ENCODE measurements around the gene SLC8A1. TPM values are rescaled to one million over a fixed set of nuclear protein-coding genes. Genes with fewer than 3 reads are reported as not detected.

SLC8A1 gene
- total RNA-seq, 1 experiment from 2014 or later: 1.6 TPM

DNA sequence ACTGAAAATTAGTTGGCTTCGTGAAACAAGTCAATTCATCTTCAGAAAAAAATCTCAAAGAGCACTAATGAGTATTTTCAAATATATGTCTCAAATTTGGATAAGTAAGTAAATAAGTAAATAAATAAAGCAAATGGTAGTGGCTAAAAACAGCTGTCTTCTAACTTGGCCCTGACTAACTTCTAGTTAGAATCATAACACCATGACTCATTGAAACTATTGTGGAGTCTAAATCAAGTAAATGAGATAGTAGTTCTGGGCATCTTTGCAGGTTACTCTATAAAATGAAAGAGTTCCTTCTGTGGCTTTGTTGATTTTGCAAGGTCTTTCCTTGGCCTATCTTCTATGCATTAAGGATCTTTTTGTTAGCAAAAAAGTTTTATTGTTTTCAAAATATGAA lies 110.7 kb downstream of the SLC8A1 start:
- TF ChIP-seq, protein P1, sequence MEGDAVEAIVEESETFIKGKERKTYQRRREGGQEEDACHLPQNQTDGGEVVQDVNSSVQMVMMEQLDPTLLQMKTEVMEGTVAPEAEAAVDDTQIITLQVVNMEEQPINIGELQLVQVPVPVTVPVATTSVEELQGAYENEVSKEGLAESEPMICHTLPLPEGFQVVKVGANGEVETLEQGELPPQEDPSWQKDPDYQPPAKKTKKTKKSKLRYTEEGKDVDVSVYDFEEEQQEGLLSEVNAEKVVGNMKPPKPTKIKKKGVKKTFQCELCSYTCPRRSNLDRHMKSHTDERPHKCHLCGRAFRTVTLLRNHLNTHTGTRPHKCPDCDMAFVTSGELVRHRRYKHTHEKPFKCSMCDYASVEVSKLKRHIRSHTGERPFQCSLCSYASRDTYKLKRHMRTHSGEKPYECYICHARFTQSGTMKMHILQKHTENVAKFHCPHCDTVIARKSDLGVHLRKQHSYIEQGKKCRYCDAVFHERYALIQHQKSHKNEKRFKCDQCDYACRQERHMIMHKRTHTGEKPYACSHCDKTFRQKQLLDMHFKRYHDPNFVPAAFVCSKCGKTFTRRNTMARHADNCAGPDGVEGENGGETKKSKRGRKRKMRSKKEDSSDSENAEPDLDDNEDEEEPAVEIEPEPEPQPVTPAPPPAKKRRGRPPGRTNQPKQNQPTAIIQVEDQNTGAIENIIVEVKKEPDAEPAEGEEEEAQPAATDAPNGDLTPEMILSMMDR (IDR thresholded peaks at IDR 0.05; ENCODE audit: unreplicated experiment): no peak
- no peak for DNase-seq (ENCODE audit: unreplicated experiment)
- Mint-ChIP-seq H3K4me1 (ENCODE audit: insufficient read depth, unreplicated experiment) (peaks cover 6% of the 10 kb centered on the region), H3K9me3 (ENCODE audit: unreplicated experiment) (no peaks in the 10 kb centered on the region), H3K4me3 (ENCODE audit: unreplicated experiment) (no peak overlapping the region), H3K27me3 (ENCODE audit: insufficient read depth, unreplicated experiment) (no peaks in the 10 kb centered on the region), H3K27ac (ENCODE audit: low read depth, unreplicated experiment) (no peak overlapping the region), H3K36me3 (ENCODE audit: insufficient read depth, unreplicated experiment) (no peaks in the 10 kb centered on the region)
- ChIA-PET CTCF (no interaction called here), POLR2A (interaction anchor here (1.0 kb wide), 1 partner anchor 8 kb away, joined by 6 read pairs; no protein-coding TSS in a partner anchor)
- no TSS peak for BruUV-seq (replicated peaks)
- intact Hi-C loops (cut with micrococcal nuclease): no loop called here

DNA sequence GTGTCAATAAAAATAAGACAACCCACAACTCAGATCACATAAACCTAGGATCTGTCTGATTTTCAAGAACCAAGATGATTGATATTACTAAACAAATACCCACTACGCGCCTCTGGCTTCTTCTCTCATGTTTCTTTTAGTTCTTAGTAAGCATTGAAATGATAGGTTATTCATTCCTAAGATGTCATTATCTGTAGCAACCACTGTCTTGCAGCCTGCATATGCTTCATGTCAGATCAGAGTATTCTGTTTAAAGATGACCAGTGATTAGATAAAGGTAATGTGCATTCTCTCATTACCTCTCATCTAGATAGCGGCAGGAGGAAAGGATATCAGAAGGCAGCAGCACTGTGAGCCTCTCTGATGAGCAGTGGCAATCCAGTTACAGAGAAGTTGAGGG lies 112.9 kb downstream of the SLC8A1 start:
- H3K36me3 Mint-ChIP-seq (ENCODE audit: insufficient read depth, unreplicated experiment): no peaks in the 10 kb centered on the region
- H3K4me1 Mint-ChIP-seq (ENCODE audit: insufficient read depth, unreplicated experiment): peaks cover 5% of the 10 kb centered on the region
- no peak overlapping the region for H3K4me3 Mint-ChIP-seq (ENCODE audit: unreplicated experiment)
- H3K27ac Mint-ChIP-seq (ENCODE audit: low read depth, unreplicated experiment): no peak overlapping the region
- ChIA-PET POLR2A (no interaction called here), CTCF (no interaction called here)
- intact Hi-C loops (cut with micrococcal nuclease): no loop called here
- no peaks in the 10 kb centered on the region for H3K9me3 Mint-ChIP-seq (ENCODE audit: unreplicated experiment)
- TF ChIP-seq, protein P1 (IDR thresholded peaks at IDR 0.05; ENCODE audit: unreplicated experiment): no peak
- H3K27me3 Mint-ChIP-seq (ENCODE audit: insufficient read depth, unreplicated experiment): no peaks in the 10 kb centered on the region
- BruUV-seq (replicated peaks): no TSS peak
- DNase-seq (ENCODE audit: unreplicated experiment): no peak

DNA sequence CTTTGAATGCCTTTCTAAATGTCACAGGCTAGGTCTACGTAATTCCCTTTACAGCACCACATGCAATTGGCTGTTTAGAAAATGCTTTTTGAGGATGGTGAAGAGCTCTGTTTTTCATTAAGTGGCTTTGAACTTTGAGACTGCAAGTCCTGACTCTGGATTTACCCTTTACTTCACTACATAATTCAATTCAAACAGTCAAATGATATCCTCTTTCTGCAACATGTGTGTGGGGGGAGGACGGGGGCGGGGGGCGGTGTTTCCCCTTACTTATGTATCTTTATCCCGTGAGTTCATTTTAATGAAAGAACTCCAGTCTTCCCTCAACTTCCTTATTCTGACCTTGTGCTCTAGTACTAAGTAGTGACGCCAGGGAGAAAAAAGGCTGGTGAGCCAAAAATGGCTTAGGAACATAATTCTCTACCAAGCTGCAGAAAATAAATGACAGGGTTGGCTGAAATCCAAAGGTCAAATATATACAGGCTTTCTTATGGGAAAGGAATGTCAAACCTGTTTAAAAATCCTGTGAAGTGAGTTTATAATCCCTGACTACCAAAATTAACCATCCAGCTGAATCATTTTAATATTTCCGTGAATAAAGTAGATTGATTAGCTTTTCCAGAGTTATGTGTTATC lies 119.6 kb downstream of the SLC8A1 start:
- TF ChIP-seq, protein P1 (IDR thresholded peaks at IDR 0.05; ENCODE audit: unreplicated experiment): no peak
- DNase-seq (ENCODE audit: unreplicated experiment): peak; percentile 57
- Mint-ChIP-seq H3K27me3 (ENCODE audit: insufficient read depth, unreplicated experiment) (no peaks in the 10 kb centered on the region), H3K36me3 (ENCODE audit: insufficient read depth, unreplicated experiment) (no peaks in the 10 kb centered on the region), H3K27ac (ENCODE audit: low read depth, unreplicated experiment) (no peak overlapping the region), H3K9me3 (ENCODE audit: unreplicated experiment) (no peaks in the 10 kb centered on the region), H3K4me1 (ENCODE audit: insufficient read depth, unreplicated experiment) (no peaks in the 10 kb centered on the region), H3K4me3 (ENCODE audit: unreplicated experiment) (no peak overlapping the region)
- intact Hi-C loops (cut with micrococcal nuclease): no loop called here
- CTCF ChIA-PET: interaction anchor here (0.7 kb wide), 1 partner anchor 89 kb away, joined by 3 read pairs; no protein-coding TSS in a partner anchor
- POLR2A ChIA-PET: interaction anchor here (0.6 kb wide), 1 partner anchor 10 kb away, joined by 3 read pairs; no protein-coding TSS in a partner anchor
- BruUV-seq (replicated peaks): no TSS peak

DNA sequence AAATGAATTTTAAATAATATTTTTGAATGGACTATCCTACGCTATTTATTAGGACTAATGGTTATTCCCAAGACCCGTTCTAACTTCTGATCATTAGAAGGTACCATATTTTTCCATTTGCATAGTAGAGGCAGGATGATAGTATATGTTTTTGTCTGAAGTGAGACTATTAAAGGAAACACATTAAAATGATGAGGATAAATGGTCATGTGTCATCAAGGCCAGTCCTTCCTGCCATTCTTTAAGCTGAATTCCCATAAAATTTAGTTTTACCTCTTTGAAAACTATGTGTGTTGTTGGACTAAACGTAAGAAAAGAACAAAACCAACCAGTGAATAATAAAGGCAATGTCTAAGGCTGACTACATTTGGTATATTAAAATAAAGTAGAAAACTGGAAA lies 121.8 kb downstream of the SLC8A1 start:
- H3K4me3 Mint-ChIP-seq (ENCODE audit: unreplicated experiment): no peak overlapping the region
- CTCF ChIA-PET: interaction anchor here (0.9 kb wide), 1 partner anchor 10 kb away, joined by 4 read pairs; no protein-coding TSS in a partner anchor
- no TSS peak for BruUV-seq (replicated peaks)

More for the DNA sequence above, 121.8 kb downstream of the SLC8A1 start:
- no peak for DNase-seq (ENCODE audit: unreplicated experiment)
- no peaks in the 10 kb centered on the region for H3K4me1 Mint-ChIP-seq (ENCODE audit: insufficient read depth, unreplicated experiment)
- intact Hi-C loops (cut with micrococcal nuclease): no loop called here
- TF ChIP-seq, protein P1 (IDR thresholded peaks at IDR 0.05; ENCODE audit: unreplicated experiment): no peak
- H3K27ac Mint-ChIP-seq (ENCODE audit: low read depth, unreplicated experiment): no peak overlapping the region
- no peaks in the 10 kb centered on the region for H3K27me3 Mint-ChIP-seq (ENCODE audit: insufficient read depth, unreplicated experiment)
- H3K36me3 Mint-ChIP-seq (ENCODE audit: insufficient read depth, unreplicated experiment): no peaks in the 10 kb centered on the region
- POLR2A ChIA-PET: no interaction called here
- no peaks in the 10 kb centered on the region for H3K9me3 Mint-ChIP-seq (ENCODE audit: unreplicated experiment)
